ENCODE data around the gene ZNF445. TPM values are rescaled to one million over a fixed set of nuclear protein-coding genes. Genes with fewer than 3 reads are reported as not detected.
"Not testable (repeated sequence)": the region's sequence is repeated elsewhere in the genome, so short reads cannot be mapped to it uniquely, and the experiment has no call there.

The ZNF445 gene
- total RNA-seq, 1 donor = 12.1 TPM

GRCh38 chr3:44513513-44513912 lies 36.0 kb upstream of the ZNF445 start:
- TF ChIP-seq CTCF (IDR thresholded peaks at IDR 0.05; ENCODE audit: insufficient read depth, low read length) = no peak
- no peak overlapping the region for H3K4me3 ChIP-seq (ENCODE audit: low read depth, low read length)
- DNase-seq (ENCODE audit: low read depth) = no peak

- peak overlapping the region; percentile 78 for H3K4me3 ChIP-seq (ENCODE audit: low read depth, low read length)
- no peak for DNase-seq (ENCODE audit: low read depth)
- TF ChIP-seq CTCF (IDR thresholded peaks at IDR 0.05; ENCODE audit: insufficient read depth, low read length) = no peak
Measured at GRCh38 chr3:44511238-44511566, 33.7 kb upstream of the ZNF445 start.

- no peak for TF ChIP-seq CTCF (IDR thresholded peaks at IDR 0.05; ENCODE audit: insufficient read depth, low read length)
- peak; percentile 17 for DNase-seq (ENCODE audit: low read depth)
- peak overlapping the region; percentile 78 for H3K4me3 ChIP-seq (ENCODE audit: low read depth, low read length)
Measured at GRCh38 chr3:44510000-44510368, 32.5 kb upstream of the ZNF445 start.

GRCh38 chr3:44509393-44509921 lies 32.0 kb upstream of the ZNF445 start:
- peak overlapping the region; percentile 78 for H3K4me3 ChIP-seq (ENCODE audit: low read depth, low read length)
- TF ChIP-seq CTCF (IDR thresholded peaks at IDR 0.05; ENCODE audit: insufficient read depth, low read length) = no peak
- DNase-seq (ENCODE audit: low read depth) = peak; percentile 10

GRCh38 chr3:44506961-44507360 lies 29.5 kb upstream of the ZNF445 start:
- no peak for TF ChIP-seq CTCF (IDR thresholded peaks at IDR 0.05; ENCODE audit: insufficient read depth, low read length)
- no peak for DNase-seq (ENCODE audit: low read depth)
- no peak overlapping the region for H3K4me3 ChIP-seq (ENCODE audit: low read depth, low read length)

GRCh38 chr3:44506556-44506955 lies 29.1 kb upstream of the ZNF445 start:
- no peak for TF ChIP-seq CTCF (IDR thresholded peaks at IDR 0.05; ENCODE audit: insufficient read depth, low read length)
- H3K4me3 ChIP-seq (ENCODE audit: low read depth, low read length) = no peak overlapping the region
- DNase-seq (ENCODE audit: low read depth) = no peak

- no peak for TF ChIP-seq CTCF (IDR thresholded peaks at IDR 0.05; ENCODE audit: insufficient read depth, low read length)
- H3K4me3 ChIP-seq (ENCODE audit: low read depth, low read length) = no peak overlapping the region
- no peak for DNase-seq (ENCODE audit: low read depth)
Measured at GRCh38 chr3:44504566-44504965, 27.1 kb upstream of the ZNF445 start.

GRCh38 chr3:44503178-44503577 lies 25.7 kb upstream of the ZNF445 start:
- H3K4me3 ChIP-seq (ENCODE audit: low read depth, low read length); DNase-seq (ENCODE audit: low read depth): not testable (repeated sequence)
